Left ventricle myocardium inferior (tissue), 1 donor: ENCODE measurements around the gene CNTN4. TPM values are rescaled to one million over a fixed set of nuclear protein-coding genes. Genes with fewer than 3 reads are reported as not detected.

Experiments
- DNase-seq: peaks from one replicate; pipeline ENCODE4 v3.0.0-alpha.2; 2020
- H3K27ac ChIP-seq: fragments of 200-600 bp; replicated peaks from 2 replicates; pipeline ENCODE4 v1.8.0; 2021
- H3K27me3 ChIP-seq: fragments of 200-600 bp; 2 replicates; pipeline ENCODE4 v1.8.0; 2021; ENCODE audit warnings: low read depth
- H3K36me3 ChIP-seq: fragments of 200-600 bp; 2 replicates; pipeline ENCODE4 v1.8.0; 2021
- H3K4me1 ChIP-seq: fragments of 200-600 bp; 2 replicates; pipeline ENCODE4 v1.8.0; 2021
- H3K4me3 ChIP-seq: fragments of 200-600 bp; 2 replicates; pipeline ENCODE4 v1.8.0; 2021; ENCODE audit warnings: mild to moderate bottlenecking, moderate library complexity
- H3K9me3 ChIP-seq: fragments of 200-600 bp; replicated peaks from 2 replicates; pipeline ENCODE4 v1.8.0; 2021
- CTCF ChIP-seq: fragments of 200-600 bp; IDR thresholded peaks from 2 replicates; pipeline ENCODE4 v1.8.0; 2021; ENCODE audit warnings: antibody characterized with exemption, mild to moderate bottlenecking, borderline replicate concordance
- intact Hi-C: fragments of 100-400 bp; cut with micrococcal nuclease; formaldehyde crosslinking; loops from one replicate; pipeline ENCODE4 v1.11.0; 2022
- total RNA-seq: library from RNA; stranded (reverse); fragmentation: NEBNext Ultra II Directional; extraction: Animal tissue kit (Norgen Biotek cat#: 25700); gene quantifications from one replicate; pipeline ENCODE4 v1.2.1, GENCODE V29; 2021
- donor health status: DM: no; HTN: yes; CAD: no; lungs with severe emphysema.

The CNTN4 gene
- total RNA-seq, 1 donor from 2014 or later: 1.2 TPM

GRCh38 chr3:2784627-2785026 is 686.0 kb downstream of the CNTN4 start:
- Histone ChIP-seq H3K4me1 (no peaks in the 10 kb centered on the region), H3K4me3 (no peak overlapping the region), H3K36me3 (no peaks in the 10 kb centered on the region), H3K27ac (no peak overlapping the region), H3K9me3 (no peaks in the 10 kb centered on the region), H3K27me3 (no peaks in the 10 kb centered on the region)
- no peak for TF ChIP-seq CTCF
- intact Hi-C loops: no loop called here
- no peak for DNase-seq

- DNase-seq: no peak
- no peak for TF ChIP-seq CTCF
- H3K27ac ChIP-seq: no peak overlapping the region
- no peaks in the 10 kb centered on the region for H3K9me3 ChIP-seq
- intact Hi-C loops: no loop called here
- no peaks in the 10 kb centered on the region for H3K36me3 ChIP-seq
- H3K4me3 ChIP-seq: no peak overlapping the region
- no peaks in the 10 kb centered on the region for H3K4me1 ChIP-seq
- H3K27me3 ChIP-seq: peaks cover 6% of the 10 kb centered on the region
Observed at GRCh38 chr3:2790266-2790815, 691.7 kb downstream of the CNTN4 start.

GRCh38 chr3:2792432-2792831 is 693.8 kb downstream of the CNTN4 start:
- Histone ChIP-seq H3K36me3 (no peaks in the 10 kb centered on the region), H3K27me3 (peaks cover 6% of the 10 kb centered on the region), H3K27ac (no peak overlapping the region), H3K4me3 (no peak overlapping the region), H3K4me1 (no peaks in the 10 kb centered on the region), H3K9me3 (no peaks in the 10 kb centered on the region)
- no peak for TF ChIP-seq CTCF
- intact Hi-C loops: no loop called here
- no peak for DNase-seq

- H3K4me1 ChIP-seq: no peaks in the 10 kb centered on the region
- H3K27ac ChIP-seq: no peak overlapping the region
- no peak for TF ChIP-seq CTCF
- no peak overlapping the region for H3K4me3 ChIP-seq
- intact Hi-C loops: no loop called here
- no peak for DNase-seq
- peaks cover 6% of the 10 kb centered on the region for H3K27me3 ChIP-seq
- no peaks in the 10 kb centered on the region for H3K36me3 ChIP-seq
- H3K9me3 ChIP-seq: no peaks in the 10 kb centered on the region
Observed at GRCh38 chr3:2793987-2794386, 695.3 kb downstream of the CNTN4 start.

- H3K4me1 ChIP-seq: no peaks in the 10 kb centered on the region
- TF ChIP-seq CTCF: no peak
- H3K9me3 ChIP-seq: no peaks in the 10 kb centered on the region
- no peak for DNase-seq
- H3K27me3 ChIP-seq: no peaks in the 10 kb centered on the region
- H3K36me3 ChIP-seq: no peaks in the 10 kb centered on the region
- no peak overlapping the region for H3K27ac ChIP-seq
- no peak overlapping the region for H3K4me3 ChIP-seq
- intact Hi-C loops: no loop called here
Observed at GRCh38 chr3:2802429-2802828, 703.8 kb downstream of the CNTN4 start.
